Esophagus mucosa (tissue), 1 donor: Measurements from ENCODE around the gene RALGPS2. TPM values are rescaled to one million over a fixed set of nuclear protein-coding genes. Genes with fewer than 3 reads are reported as not detected.
"Not testable (repeated sequence)": the region's sequence is repeated elsewhere in the genome, so short reads cannot be mapped to it uniquely, and the experiment has no call there.

Experiments
- ATAC-seq: fragments of 200-7000 bp; cut with Tn5 transposase; one replicate; pipeline ENCODE4 v1.9.1; 2020
- total RNA-seq: library from RNA; stranded (reverse); gene quantifications from one replicate; pipeline ENCODE4 v1.2.4, GENCODE V29; 2023
- donor health status: DM: yes; HTN: yes; CAD: no.

The RALGPS2 gene
- total RNA-seq, 1 donor from 2014 or later = 30.4 TPM

DNA sequence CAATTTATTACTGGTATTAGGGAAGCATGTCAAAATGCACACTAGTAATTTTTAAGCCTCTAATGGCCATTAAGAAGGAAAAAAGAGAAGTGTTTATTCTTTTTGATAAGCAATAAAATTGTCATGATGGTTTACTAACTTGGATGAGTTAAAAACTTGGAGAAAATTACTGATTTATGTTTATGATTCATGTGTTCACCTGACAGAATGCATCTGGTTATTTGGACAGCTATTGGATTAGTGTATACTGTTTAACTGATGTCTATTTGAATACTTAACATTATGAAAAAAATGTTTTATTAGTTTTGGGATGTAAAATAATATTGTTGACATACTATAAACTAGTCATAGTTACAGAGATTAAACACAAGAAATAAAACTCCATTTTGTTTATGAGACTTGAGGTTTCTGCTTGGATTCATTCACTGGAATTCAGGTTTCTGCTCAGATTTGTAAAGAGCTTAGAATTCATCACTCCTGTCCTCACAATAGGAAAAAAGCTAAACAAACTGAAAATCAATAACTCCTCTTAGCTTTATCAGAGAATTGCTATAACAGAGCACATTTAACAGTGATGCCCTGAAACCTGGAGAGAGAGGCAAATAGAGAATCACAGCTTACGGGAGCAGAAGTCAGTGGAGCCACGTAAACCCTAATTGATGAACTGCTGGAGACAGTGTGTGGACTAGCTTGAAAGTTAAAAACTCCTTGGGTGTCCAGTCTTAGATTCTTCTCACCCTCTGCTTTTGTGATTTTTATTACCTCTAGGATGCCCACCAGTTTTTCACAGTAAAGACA lies 56.7 kb downstream of the RALGPS2 start:
- ATAC-seq = no peak

- no peak for ATAC-seq
These were observed 59.1 kb downstream of the RALGPS2 start for GRCh38 chr1:178784131-178784536.

DNA sequence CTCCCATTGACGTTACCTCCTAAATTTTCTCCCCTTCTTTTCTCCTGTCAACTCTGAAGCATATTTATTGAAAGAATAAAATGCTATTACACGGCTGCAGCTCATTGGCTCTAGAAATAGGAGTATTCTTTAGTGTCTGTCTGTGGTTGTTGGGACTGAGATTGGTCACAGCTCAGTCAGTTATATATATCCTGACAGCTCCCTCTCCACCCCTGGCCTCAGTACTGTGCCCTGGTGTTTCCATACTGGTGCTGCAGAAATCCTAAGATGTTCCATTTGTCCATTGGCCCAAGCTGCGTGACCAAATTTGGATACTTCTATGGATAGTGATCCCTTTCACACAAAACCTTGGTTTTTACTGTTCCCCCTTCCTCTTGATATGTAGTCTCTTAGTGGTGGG lies 67.3 kb downstream of the RALGPS2 start:
- ATAC-seq = no peak

DNA sequence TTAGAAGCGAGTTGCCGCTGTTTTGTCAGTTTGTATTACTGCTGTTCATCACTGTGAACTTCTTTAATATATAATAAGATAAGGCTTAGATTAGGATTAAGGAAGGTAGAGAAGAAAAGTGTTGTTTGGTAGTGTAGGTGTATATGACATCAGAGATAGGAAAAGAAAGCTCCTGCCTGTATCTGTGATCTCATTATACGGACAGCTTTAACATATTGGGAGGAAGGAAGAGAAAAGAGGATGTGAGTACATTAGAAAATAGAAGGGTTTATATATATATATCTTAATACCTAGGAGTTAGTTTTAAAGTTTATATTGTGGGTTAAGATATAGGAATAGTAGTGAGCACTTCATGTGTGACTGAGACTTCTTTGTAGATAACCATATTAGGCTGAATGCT lies 71.0 kb downstream of the RALGPS2 start:
- ATAC-seq = no peak

GRCh38 chr1:178797590-178797989 lies 72.5 kb downstream of the RALGPS2 start:
- no peak for ATAC-seq

DNA sequence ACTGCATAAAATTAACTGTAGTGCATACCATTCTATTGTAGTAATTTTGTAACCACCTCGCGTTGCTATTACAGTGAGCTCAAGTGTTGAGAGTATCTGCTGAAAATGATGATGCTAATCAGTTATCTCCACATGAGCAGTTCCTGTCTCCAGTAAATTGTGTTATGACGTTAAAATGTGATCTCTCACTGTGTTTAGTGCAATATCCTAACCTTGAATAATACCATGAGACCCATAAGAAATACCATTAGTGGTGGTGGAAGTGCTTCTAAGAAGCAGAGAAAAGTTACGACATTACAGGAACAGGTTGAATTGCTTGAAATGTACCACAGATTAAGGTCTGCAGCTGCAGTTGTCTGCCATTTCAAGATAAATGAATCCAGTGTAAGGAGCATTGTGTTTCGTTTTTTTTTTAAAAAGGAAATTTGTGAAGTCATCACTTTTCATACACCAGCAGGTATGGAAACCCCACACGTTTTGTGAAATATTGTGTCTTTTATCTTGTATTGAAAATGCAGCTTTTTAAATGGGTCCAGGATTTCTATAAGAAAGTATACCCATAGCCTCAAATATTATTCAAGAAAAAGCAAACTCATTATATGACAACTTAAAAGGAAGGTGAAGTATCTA lies 73.3 kb downstream of the RALGPS2 start:
- ATAC-seq = no peak

DNA sequence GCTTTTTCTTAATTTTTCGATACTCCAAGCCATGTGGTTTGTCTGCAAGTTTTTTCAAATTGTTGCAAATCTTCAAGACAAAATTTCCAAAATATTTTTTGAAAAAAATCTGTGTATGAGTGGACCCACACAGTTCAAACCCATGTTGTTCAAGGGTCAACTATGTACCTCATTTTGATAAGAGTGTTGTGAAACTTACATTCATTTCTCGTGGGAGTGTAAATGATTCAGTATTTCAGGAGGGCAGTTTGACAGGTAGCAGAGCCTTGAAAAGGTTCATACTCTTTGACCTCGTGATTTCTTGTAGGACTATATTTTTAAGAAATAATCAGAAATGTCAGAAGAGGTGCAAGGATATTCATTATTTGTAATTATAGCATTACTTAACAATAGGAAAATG lies 77.8 kb downstream of the RALGPS2 start:
- ATAC-seq = no peak

DNA sequence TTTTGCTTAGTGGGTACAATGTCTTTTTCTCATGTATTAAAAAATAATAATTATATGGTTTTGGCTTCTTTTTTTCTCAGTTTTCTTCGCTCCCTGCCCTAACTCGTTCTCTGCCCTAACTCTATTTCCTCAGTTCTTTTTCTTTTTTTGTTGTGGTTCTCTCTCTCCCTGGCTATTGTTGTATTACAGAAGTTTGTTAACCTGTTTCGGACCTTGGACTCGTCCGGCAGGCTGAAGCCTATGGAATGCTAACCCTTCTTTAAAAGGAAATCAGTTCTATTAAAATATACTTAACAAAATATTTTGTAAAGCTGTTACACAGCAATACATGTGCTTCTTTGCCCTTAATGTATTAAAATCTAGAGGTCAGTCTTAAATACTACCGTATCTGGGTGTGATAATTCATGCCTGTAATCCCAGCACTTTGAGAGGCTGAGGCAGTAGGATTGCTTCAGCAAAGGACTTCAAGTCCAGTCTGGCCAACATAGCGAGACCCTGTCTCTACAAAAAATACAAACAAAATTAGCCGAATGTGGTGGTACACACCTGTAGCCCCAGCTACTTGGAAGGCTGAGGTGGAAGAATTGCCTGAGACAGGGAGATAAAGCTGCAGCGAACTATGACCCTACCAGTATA lies 81.7 kb downstream of the RALGPS2 start:
- ATAC-seq = no peak

- no peak for ATAC-seq
These were observed 83.5 kb downstream of the RALGPS2 start for GRCh38 chr1:178808529-178808928.

DNA sequence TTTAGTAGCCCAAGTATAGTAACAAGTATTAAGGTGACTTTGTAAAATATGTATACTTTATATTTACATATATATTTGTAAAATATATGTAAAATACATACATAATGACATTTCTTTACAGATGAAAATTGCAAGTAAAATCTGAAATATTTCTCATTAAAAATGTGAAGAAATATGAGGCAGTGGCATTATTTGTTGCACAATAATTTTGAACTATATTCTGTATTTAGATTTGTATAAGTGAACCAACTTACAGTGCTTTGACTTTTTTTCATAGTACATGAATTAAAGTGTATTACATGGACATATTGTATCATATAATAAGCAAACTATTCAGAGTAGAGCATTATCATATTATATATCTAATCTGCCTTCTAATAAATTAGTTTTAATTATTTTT lies 85.5 kb downstream of the RALGPS2 start:
- ATAC-seq = no peak

DNA sequence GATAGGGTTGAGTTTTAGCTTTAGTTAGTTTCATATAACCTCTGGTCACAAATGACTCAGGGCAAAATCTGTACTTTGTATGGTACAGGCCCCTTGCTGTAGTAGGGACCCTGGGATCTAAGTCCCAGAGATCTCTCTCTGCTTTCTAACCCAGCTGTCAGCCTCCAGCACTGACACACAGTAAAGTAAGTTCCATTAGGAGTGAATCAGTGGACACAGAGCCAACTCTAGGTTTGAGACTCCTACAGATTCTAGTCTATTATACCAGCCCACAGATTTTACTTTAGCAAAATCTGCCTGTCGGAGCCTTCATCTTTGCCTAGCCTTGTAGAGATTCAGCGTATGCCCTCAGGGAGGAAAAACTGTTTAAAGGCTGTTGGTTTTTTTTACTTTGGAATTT lies 93.4 kb downstream of the RALGPS2 start:
- no peak for ATAC-seq

DNA sequence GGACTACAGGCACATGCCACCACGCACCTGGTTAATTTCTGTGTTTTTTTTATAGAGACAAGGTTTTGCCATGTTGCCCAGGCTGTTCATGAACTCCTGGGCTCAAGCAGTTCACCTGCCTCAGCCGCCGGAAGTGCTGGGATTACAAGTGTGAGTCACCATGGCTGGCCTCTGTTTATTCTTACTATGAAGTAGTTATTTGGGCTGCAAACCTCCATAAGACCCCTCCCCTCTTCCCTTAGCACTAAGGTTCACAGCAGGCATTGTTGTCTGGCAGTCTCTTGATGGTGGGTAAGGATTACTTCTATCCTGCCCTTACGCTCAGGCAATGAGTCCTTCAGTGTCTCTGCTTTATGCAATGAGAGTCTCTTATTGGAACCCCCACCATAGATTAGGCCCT lies 94.1 kb downstream of the RALGPS2 start:
- ATAC-seq = no peak

GRCh38 chr1:178821134-178821866 lies 96.3 kb downstream of the RALGPS2 start:
- ATAC-seq = no peak

DNA sequence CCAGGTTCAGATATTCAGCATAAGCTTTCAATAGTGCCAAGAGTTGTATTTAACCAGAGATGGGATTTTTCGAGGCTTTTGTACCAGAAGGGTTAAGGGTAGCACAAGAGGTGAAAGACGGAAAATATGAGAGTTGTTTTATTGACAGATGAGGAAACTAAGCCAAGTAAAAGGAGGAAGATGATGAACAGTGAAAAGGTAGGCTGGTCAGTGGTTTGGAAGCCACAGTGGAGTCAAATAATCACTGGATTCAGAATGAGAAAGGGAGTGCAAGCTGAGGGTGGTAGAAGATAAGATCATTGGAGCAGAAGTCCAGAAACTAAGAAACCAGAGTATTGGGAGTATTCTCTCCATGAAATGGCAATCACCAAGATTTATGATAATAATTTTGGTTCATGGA lies 100.1 kb downstream of the RALGPS2 start:
- no peak for ATAC-seq

- no peak for ATAC-seq
These were observed 119.4 kb downstream of the RALGPS2 start for GRCh38 chr1:178844436-178844835.

GRCh38 chr1:178846306-178846705 lies 121.3 kb downstream of the RALGPS2 start:
- no peak for ATAC-seq

GRCh38 chr1:178847396-178847849 lies 122.4 kb downstream of the RALGPS2 start:
- no peak for ATAC-seq

DNA sequence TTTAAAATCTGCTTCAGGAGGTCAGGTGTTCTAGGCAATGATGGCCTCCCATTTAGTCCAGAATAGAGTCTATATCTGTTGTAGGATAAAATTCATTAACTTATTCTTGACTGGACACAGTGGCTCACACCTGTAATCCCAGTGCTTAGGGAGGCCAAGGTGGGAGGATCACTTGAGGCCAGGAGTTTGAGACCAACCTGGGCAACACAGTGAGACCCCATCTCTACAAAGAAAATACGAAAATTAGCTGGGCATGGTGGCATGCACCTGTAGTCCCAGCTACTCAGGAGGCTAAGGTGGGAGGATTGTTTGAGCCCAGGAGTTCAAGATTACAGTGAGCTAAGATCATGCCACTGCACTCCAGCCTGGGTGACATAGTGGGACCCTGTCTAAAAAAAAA lies 122.9 kb downstream of the RALGPS2 start:
- not testable (repeated sequence) for ATAC-seq

DNA sequence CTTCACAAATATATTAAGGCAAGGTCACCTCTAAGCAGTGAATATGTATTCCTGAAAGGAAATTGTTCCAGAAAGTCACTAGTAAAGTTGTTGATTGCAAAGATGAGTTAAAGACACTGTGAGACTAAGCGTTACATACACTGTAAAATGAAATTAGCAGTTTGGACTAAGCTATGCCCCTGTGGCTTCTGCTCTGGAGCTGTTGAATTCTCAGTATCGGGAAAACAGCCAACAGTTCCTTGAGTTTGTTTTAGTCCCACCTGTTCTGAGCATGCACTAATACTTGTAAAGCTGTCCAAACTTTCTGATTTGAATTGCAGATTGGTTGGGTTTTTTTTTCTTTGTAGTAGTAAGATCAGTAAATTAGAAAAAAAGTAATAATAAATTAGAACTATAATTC lies 124.9 kb downstream of the RALGPS2 start:
- no peak for ATAC-seq

DNA sequence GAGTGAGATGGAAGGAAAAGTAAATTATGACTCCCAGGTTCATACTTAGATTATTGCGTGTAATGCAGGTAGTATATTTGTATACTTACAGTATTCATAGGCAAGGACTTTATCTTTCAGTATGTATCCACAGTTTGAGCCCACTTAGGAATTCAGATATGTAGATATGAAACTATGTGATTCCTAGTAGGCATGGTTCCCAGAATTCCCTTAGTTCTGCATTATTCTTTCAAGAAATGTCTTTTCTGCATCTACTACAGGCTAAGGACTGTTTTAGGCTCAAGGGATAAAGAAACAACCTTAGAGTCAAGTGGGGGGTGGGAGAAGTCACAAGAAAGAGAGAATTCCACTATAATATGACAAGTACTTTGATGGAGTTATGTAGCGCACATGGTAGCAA lies 132.1 kb downstream of the RALGPS2 start:
- no peak for ATAC-seq

DNA sequence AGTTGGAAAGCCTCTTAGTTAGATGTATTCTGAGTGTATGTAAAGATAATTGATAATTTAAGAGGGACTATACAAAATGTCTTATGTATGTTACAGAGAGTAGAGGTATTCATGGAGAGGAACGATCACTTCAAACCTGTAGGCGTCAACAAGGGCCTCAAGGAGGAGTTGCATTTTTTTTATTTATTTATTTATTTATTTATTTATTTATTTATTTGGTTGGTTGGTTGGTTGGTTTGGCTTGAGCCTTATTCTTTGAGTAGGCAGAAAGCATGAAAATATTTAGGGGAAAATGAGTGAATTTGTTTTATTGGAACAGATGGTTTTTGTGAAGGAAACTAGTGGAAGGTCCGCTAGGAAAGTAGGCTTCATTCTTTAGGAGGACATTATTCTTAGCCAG lies 137.4 kb downstream of the RALGPS2 start:
- ATAC-seq = no peak

DNA sequence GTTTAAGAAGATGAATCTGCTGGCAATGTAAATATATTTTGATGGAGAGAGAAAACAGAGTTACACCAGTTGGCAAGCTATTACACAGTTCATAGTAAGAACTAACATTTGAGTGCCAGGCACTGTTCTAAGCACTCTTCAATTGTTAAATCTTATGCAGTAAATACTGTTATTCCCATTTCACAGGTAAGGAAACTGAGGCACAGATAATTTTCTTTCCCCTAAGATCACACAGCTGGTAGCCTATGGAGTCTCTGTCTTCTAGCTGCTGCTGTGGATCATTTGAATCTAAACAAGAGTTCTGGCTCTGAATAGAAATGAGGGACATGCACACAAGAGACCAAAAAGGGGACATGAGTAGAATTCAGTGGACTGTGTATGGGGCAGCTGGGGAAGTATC lies 137.8 kb downstream of the RALGPS2 start:
- no peak for ATAC-seq

DNA sequence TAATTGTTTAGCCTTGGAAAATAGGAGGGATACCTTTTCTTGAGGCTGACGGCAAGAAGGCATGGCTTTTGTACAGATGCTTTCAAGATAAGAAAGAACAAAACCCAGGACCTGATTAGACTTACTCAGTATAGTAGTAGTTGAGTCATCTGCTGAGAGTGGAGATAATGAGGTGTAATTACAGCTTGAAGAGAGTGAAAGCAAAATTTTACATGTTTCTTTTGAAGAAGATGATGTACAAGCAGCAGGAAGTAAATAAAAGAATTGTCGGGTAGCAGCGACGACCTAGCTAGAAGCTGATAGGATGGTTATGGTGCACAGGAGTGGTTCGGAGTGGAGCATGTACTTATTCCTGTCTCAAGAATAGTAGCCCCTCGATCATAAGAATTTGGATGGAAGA lies 139.3 kb downstream of the RALGPS2 start:
- no peak for ATAC-seq
